CD4-positive, alpha-beta T cell treated with Interferon gamma for 1 hour (primary cell): ENCODE results near the gene NPY5R.

Experiments
- DNase-seq: peaks from one replicate; pipeline ENCODE4 v3.0.0-alpha.2; 2020

NPY5R gene

GRCh38 chr4:163385466-163385865 lies 41.8 kb downstream of the NPY5R start:
- DNase-seq, result no peak

- no peak for DNase-seq
These were observed 48.1 kb downstream of the NPY5R start for GRCh38 chr4:163391756-163392155.

- DNase-seq, result no peak
These were observed 48.6 kb downstream of the NPY5R start for GRCh38 chr4:163392328-163392727.

- DNase-seq, result no peak
These were observed 49.8 kb downstream of the NPY5R start for GRCh38 chr4:163393471-163393870.

- no peak for DNase-seq
These were observed 51.4 kb downstream of the NPY5R start for GRCh38 chr4:163395055-163395454.

GRCh38 chr4:163395758-163396157 lies 52.1 kb downstream of the NPY5R start:
- no peak for DNase-seq

GRCh38 chr4:163398238-163398637 lies 54.5 kb downstream of the NPY5R start:
- no peak for DNase-seq

- no peak for DNase-seq
These were observed 57.2 kb downstream of the NPY5R start for GRCh38 chr4:163400911-163401310.
